Natural killer cell treated with Interleukin-12 subunit alpha and Interleukin-12 subunit beta and Interleukin-15 and Interleukin-18, amount 100 ng/mL, for 72 hours (primary cell): ENCODE data around the gene SLC30A2. TPM values are rescaled to one million over a fixed set of nuclear protein-coding genes. Genes with fewer than 3 reads are reported as not detected.

ENCODE experiments used
- ATAC-seq, 2 donors: fragments of 150-1000 bp; cut with Tn5 transposase in 1 of 2; sonication (Bioruptor Pico), chemical (Tn5 transposase) in 1 of 2; 2 replicates each; pipeline ENCODE4 v1.10.0; 2021
- DNase-seq: peaks from one replicate; pipeline ENCODE4 v3.0.0; 2022; ENCODE audit warnings: low spot score
- H3K27ac Mint-ChIP-seq, 2 donors: 1 replicate in 1 of 2; 2 replicates in 1 of 2; pipeline ENCODE4 v1.8.0; 2022; ENCODE audit warnings: mixed read lengths in 2 of 2, mild to moderate bottlenecking in 1 of 2, moderate library complexity in 1 of 2
- H3K27me3 Mint-ChIP-seq, 2 donors: 1 replicate in 1 of 2; 2 replicates in 1 of 2; pipeline ENCODE4 v1.8.0; 2022; ENCODE audit warnings: mixed read lengths in 2 of 2
- H3K36me3 Mint-ChIP-seq: one replicate; pipeline ENCODE4 v1.8.0; 2022; ENCODE audit warnings: mixed read lengths
- H3K4me1 Mint-ChIP-seq, 2 donors: 1 replicate in 1 of 2; 2 replicates in 1 of 2; pipeline ENCODE4 v1.8.0; 2022; ENCODE audit warnings: low read depth in 2 of 2, mixed read lengths in 2 of 2, mild to moderate bottlenecking in 1 of 2
- H3K4me3 Mint-ChIP-seq: one replicate; pipeline ENCODE4 v1.8.0; 2022; ENCODE audit warnings: mixed read lengths
- H3K9me3 Mint-ChIP-seq: 2 replicates; pipeline ENCODE4 v1.8.0; 2022; ENCODE audit warnings: mixed read lengths
- total RNA-seq, 2 donors: library from RNA; stranded (reverse); gene quantifications; one replicate each; pipeline ENCODE4 v1.2.3, GENCODE V29; 2022

Gene SLC30A2
- total RNA-seq, 2 donors from 2014 or later: not detected

DNA sequence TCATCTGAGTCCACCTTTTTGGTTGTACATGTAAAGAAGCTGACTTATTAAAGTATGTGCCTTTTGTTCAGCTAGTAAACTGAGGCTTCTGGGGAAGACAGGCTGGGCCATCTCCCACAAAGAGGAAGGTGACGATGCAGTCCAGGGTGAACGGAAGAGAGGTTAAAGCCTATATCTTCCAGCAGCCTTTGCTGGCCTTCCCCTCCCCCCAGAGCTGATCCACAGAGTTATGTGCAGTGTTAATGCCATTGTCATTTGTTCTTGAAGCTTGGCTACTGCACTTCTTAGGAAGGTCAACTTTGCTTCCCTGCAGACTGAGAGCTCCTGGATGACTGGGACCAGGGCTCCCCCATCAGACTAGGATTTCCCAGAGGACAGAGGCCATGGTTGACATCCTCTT lies 2.2 kb downstream of the SLC30A2 start:
- H3K36me3 Mint-ChIP-seq: no peaks in the 10 kb centered on the region
- peaks cover 0 to 8% of the 10 kb centered on the region in 2 donors for H3K4me1 Mint-ChIP-seq
- no peak overlapping the region for H3K4me3 Mint-ChIP-seq
- H3K27me3 Mint-ChIP-seq: peaks cover 17 to 21% of the 10 kb centered on the region in 2 donors
- no peak overlapping the region for H3K27ac Mint-ChIP-seq
- DNase-seq: no peak
- ATAC-seq: no peak
- no peaks in the 10 kb centered on the region for H3K9me3 Mint-ChIP-seq

- ATAC-seq (no peak), DNase-seq (no peak)
- H3K4me1 Mint-ChIP-seq: peaks cover 0 to 8% of the 10 kb centered on the region in 2 donors
- no peak overlapping the region for H3K27ac Mint-ChIP-seq
- no peaks in the 10 kb centered on the region for H3K9me3 Mint-ChIP-seq
- peaks cover 12 to 16% of the 10 kb centered on the region in 2 donors for H3K27me3 Mint-ChIP-seq
- H3K36me3 Mint-ChIP-seq: no peaks in the 10 kb centered on the region
- H3K4me3 Mint-ChIP-seq: no peak overlapping the region
These were observed 3.9 kb downstream of the SLC30A2 start for GRCh38 chr1:26041978-26042377.

DNA sequence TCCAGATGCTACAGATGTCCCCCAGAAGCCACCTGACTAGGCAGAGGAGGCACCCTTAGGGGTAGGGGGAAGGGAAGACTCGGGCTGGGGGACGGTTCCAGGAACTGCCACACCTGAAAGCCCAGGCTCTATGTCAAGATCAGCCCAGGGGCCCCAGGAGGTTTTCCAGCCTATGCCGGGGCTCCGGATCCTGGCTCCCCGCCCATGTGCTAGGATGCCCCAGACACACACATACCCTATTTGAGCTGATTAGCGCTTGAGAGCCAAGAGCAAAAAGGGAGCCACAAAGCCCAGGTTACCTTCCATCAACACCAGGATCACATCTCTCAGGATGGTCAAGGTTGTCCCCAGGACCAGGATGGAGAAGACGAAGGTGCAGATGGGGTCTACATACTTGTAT lies 4.5 kb downstream of the SLC30A2 start:
- Mint-ChIP-seq H3K36me3 (no peaks in the 10 kb centered on the region), H3K9me3 (no peaks in the 10 kb centered on the region), H3K27ac (no peak overlapping the region), H3K4me1 (peaks cover 0 to 8% of the 10 kb centered on the region in 2 donors), H3K27me3 (peaks cover 12 to 16% of the 10 kb centered on the region in 2 donors), H3K4me3 (no peak overlapping the region)
- DNase-seq (no peak), ATAC-seq (no peak)

DNA sequence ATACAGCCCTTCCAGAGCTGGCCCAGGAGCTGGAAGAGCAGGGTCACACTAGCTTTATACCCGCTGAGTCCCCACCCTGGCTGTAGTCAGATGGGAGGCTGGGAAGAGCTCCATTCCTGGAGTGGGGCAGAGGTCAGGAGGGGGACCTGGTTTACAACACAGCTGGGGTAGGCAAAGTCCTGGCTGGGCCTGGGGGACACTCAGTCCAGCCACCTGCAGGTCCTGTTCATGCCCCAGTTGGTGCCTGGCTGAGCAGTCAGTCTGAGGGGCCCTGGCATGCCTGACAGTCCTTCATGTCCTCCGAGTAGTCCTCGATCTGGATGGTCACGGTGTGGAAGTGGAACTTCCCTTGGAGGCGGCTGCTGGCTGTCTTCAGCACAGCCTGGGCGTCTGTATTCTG lies 7.0 kb downstream of the SLC30A2 start:
- no peak overlapping the region for H3K4me3 Mint-ChIP-seq
- no peak for DNase-seq
- H3K9me3 Mint-ChIP-seq: no peaks in the 10 kb centered on the region
- H3K27me3 Mint-ChIP-seq: peaks cover 0 to 9% of the 10 kb centered on the region in 2 donors
- H3K27ac Mint-ChIP-seq: no peak overlapping the region
- H3K36me3 Mint-ChIP-seq: no peaks in the 10 kb centered on the region
- no peak for ATAC-seq
- H3K4me1 Mint-ChIP-seq: peaks cover 9 to 13% of the 10 kb centered on the region in 2 donors

- peaks cover 9 to 13% of the 10 kb centered on the region in 2 donors for H3K4me1 Mint-ChIP-seq
- ATAC-seq (no peak), DNase-seq (no peak)
- H3K4me3 Mint-ChIP-seq: no peak overlapping the region
- H3K9me3 Mint-ChIP-seq: no peaks in the 10 kb centered on the region
- no peaks in the 10 kb centered on the region for H3K36me3 Mint-ChIP-seq
- H3K27me3 Mint-ChIP-seq: peaks cover 0 to 9% of the 10 kb centered on the region in 2 donors
- H3K27ac Mint-ChIP-seq: no peak overlapping the region
These were observed 7.4 kb downstream of the SLC30A2 start for GRCh38 chr1:26038477-26038876.

DNA sequence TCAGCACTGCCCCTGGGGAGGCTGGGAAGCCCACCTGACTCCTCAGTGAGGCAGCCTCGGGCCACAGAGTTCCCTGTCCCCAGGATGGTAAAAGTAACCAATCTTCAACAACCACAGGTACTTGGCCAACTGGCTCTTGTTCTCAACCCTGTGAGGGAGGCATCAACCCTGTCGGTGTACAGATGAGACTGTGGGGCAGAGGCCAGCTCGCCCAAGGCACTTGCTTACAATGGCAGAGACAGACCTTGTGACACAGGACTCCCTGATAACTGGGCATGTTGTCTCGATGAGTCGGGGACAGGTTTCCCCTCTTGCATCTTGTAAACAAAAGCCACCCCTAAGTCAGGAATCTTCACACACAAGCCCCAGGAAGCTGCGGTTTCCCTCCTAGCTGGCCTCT lies 8.0 kb downstream of the SLC30A2 start:
- Mint-ChIP-seq H3K27ac (no peak overlapping the region), H3K4me3 (no peak overlapping the region), H3K36me3 (no peaks in the 10 kb centered on the region), H3K27me3 (peaks cover 0 to 9% of the 10 kb centered on the region in 2 donors), H3K9me3 (no peaks in the 10 kb centered on the region), H3K4me1 (peaks cover 9 to 13% of the 10 kb centered on the region in 2 donors)
- DNase-seq (no peak), ATAC-seq (no peak)

GRCh38 chr1:26036756-26037281 lies 9.1 kb downstream of the SLC30A2 start:
- H3K27ac Mint-ChIP-seq: no peak overlapping the region
- no peaks in the 10 kb centered on the region for H3K9me3 Mint-ChIP-seq
- peaks cover 9 to 13% of the 10 kb centered on the region in 2 donors for H3K4me1 Mint-ChIP-seq

DNA sequence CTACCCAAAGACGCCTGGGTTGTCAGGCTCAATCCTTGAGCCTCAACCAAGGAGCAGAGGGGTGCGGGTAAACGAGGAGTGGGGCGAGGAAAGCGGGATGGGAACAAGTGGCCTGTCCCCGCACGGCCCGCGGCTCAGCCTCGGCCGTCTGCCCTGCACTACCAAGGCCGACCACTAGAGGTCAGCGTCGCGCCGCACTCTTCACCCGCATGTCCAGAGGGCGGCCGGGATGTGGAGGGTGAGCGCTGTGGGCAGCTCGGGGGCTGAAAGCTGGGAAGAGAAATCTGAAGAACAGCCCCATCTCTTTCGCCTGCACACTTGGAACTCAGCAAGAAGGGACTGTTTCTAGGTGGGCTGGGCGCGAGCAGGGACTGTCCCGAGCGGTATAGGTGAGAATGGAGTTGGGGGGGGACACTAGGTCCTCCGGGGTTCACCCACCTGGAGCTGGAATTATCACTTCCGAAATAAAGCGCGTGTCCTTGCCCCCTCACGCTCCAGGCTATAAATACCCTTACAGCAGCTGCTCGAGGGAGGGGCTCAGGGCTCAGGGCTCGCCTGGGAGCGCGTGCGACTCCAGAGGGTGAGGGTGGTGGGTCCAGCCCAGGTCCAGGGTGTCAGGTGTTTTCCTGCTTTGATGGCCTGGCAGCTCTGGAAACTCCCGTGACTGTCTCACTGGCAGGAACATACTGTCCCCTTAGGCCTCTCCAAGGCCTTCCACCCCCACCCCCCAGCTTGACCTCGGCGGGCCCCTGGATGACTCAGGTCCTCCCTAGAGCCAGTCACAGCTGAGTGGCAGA lies 9.8 kb downstream of the SLC30A2 start:
- Mint-ChIP-seq H3K36me3 (no peaks in the 10 kb centered on the region), H3K9me3 (no peaks in the 10 kb centered on the region), H3K4me1 (peaks cover 9 to 13% of the 10 kb centered on the region in 2 donors), H3K4me3 (peak overlapping the region; percentile 94), H3K27ac (peak overlapping the region; percentile 67 to 90), H3K27me3 (peaks cover 0 to 9% of the 10 kb centered on the region in 2 donors)
- DNase-seq (peak; percentile 76), ATAC-seq (peak; percentile 84 to 86)

More at GRCh38 chr1:26036756-26037281, 9.1 kb downstream of the SLC30A2 start:
- Mint-ChIP-seq H3K4me3 (no peak overlapping the region), H3K36me3 (no peaks in the 10 kb centered on the region), H3K27me3 (peaks cover 0 to 9% of the 10 kb centered on the region in 2 donors)
- no peak for ATAC-seq
- no peak for DNase-seq

DNA sequence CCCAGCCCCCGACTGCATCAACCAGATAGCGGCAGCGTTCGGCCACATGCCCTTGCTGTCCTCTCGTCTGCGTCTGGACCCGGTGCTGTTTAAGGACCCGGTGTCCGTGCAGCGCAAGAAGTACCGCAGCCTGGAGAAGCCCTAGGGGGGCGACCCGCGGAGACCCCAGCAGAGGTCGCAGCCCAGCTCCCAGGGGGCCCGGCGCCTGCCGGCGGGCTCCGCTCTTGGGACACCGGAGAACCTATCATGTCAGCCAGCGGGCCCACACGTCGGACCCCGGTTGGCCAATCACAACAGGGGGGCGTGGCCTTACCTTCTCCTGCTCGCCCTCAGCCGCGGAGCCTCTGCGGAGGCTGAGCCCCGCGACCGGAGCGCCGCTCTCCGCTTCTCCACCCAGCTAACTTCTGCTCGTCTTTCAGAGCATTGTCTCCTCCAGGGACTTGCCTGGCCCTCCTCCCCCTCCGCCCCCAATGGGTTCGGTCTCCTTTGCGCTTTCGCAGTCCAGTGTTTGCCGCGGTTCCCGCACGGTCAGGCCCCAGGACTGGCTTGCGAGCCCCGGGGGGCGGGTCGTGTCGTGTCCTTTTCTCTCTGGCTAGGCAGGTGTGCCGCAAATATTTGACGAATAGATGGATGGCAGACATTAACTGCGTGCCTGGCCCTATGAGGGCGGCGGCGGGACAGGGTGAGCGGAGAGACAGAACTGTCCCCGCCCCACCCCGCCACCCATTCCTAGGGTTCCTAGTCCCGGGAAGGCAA lies 10.5 kb downstream of the SLC30A2 start:
- no peaks in the 10 kb centered on the region for H3K36me3 Mint-ChIP-seq
- no peaks in the 10 kb centered on the region for H3K9me3 Mint-ChIP-seq
- H3K27me3 Mint-ChIP-seq: peaks cover 0 to 9% of the 10 kb centered on the region in 2 donors
- H3K4me3 Mint-ChIP-seq: peak overlapping the region; percentile 94
- peaks cover 9 to 13% of the 10 kb centered on the region in 2 donors for H3K4me1 Mint-ChIP-seq
- peak overlapping the region; percentile 67 to 90 for H3K27ac Mint-ChIP-seq
- DNase-seq (peak; percentile 93), ATAC-seq (peak; percentile 95 to 97)

DNA sequence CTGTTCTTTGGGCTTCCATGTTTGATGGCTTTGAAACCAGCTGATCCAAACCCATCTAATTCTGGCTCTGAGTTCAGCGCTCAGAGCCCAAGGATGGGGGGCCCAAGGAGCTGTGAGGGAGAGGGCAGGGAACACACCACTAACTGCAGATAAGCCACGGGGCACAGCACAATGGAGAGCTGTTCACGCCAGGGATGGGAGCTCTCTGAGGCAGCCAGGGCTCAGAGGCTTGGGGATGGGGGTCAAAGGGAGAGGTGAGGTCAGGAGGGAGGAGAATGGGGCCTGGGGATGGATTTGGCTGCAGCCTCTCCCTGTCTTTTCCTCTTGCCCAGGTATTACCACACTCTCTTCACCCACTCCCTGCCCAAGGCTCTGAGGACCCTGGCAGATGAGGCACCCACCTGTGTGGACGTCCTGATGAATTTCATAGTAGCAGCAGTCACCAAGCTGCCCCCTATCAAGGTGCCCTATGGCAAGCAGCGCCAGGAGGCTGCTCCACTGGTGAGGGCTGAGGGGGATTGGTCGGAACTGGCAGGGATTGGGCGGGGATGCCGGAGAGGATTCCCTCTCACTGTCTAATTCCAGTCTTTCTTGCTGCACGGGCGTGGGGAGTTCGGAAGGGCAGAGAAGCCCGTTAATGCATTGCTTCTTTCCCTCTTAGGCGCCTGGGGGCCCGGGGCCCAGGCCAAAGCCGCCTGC lies 11.3 kb downstream of the SLC30A2 start:
- no peak for ATAC-seq
- no peak for DNase-seq
- H3K4me3 Mint-ChIP-seq: peak overlapping the region; percentile 94
- H3K4me1 Mint-ChIP-seq: peaks cover 9 to 13% of the 10 kb centered on the region in 2 donors
- H3K27me3 Mint-ChIP-seq: peaks cover 0 to 9% of the 10 kb centered on the region in 2 donors
- no peaks in the 10 kb centered on the region for H3K36me3 Mint-ChIP-seq
- H3K27ac Mint-ChIP-seq: peak overlapping the region in 1 of 2 donors; percentile 59
- no peaks in the 10 kb centered on the region for H3K9me3 Mint-ChIP-seq

- Mint-ChIP-seq H3K4me1 (peaks cover 9 to 13% of the 10 kb centered on the region in 2 donors), H3K27ac (no peak overlapping the region), H3K9me3 (no peaks in the 10 kb centered on the region), H3K4me3 (no peak overlapping the region), H3K36me3 (no peaks in the 10 kb centered on the region), H3K27me3 (peaks cover 0 to 7% of the 10 kb centered on the region in 2 donors)
- DNase-seq: no peak
- ATAC-seq: no peak
These were observed 13.1 kb downstream of the SLC30A2 start for GRCh38 chr1:26032656-26033357.

- Mint-ChIP-seq H3K4me3 (no peak overlapping the region), H3K27me3 (peaks cover 0 to 7% of the 10 kb centered on the region in 2 donors), H3K9me3 (no peaks in the 10 kb centered on the region), H3K27ac (no peak overlapping the region), H3K4me1 (peaks cover 9 to 13% of the 10 kb centered on the region in 2 donors), H3K36me3 (no peaks in the 10 kb centered on the region)
- DNase-seq (no peak), ATAC-seq (no peak)
These were observed 14.2 kb downstream of the SLC30A2 start for GRCh38 chr1:26031611-26032220.
